Spinal cord (tissue), 4 donors: Measurements from ENCODE around the gene PSTPIP2. TPM values are rescaled to one million over a fixed set of nuclear protein-coding genes. Genes with fewer than 3 reads are reported as not detected.

ENCODE experiments used
- polyA plus RNA-seq, 2 donors: library from polyadenylated mRNA; unstranded; fragments of 120-200 nt; gene quantifications; one replicate each; pipeline ENCODE4 v1.2.1, GENCODE V29; 2013; ENCODE audit not compliant: insufficient read length in 2 of 2
- small RNA-seq: library from RNA; depleted of rRNA; stranded (forward); fragments of <200 nt; gene quantifications from one replicate; pipeline ENCODE3, GENCODE V24; 2014; ENCODE audit warnings: low replicate concordance
- total RNA-seq, 2 donors: library from RNA; depleted of rRNA in 1 of 2; stranded (reverse); fragments of 120-200 nt in 1 of 2; fragments of >200 nt in 1 of 2; gene quantifications; one replicate each; pipeline versions ENCODE4 v1.2.3 to v1.2.4, GENCODE V29; 2013 to 2014

PSTPIP2 gene
- total and polyA plus RNA-seq, 4 donors, result 2.2 to 8.8 (median 4.3) TPM

Small RNAs within 50 kb of the gene (small RNA-seq; reads per million reads assigned to genes)
- not detected for gene RN7SKP26
- gene RNU6-1278P, result not detected
- gene RNY4P37, result 0.53 reads per million, percentile 58 among the genes with 10 or more reads in this experiment

Other genes with a start within 250 kb of the PSTPIP2 start
- gene SIGLEC15, start 246.6 kb downstream of the PSTPIP2 start, total RNA-seq, result under 1 TPM in 1 of 2 donors, not detected in 1; 0.11 TPM
- gene SIGLEC15, start 246.6 kb downstream of the PSTPIP2 start, polyA plus RNA-seq, result under 1 TPM; 0.10 to 0.47 TPM
- gene EPG5, start 104.9 kb downstream of the PSTPIP2 start, total RNA-seq, result 10 to 100 TPM; 24.9 to 28.9 TPM
- 10 to 100 TPM; 14.1 to 20.0 TPM for gene EPG5, start 104.9 kb downstream of the PSTPIP2 start, polyA plus RNA-seq
- 100 to 1,000 TPM; 652 to 760 TPM for gene ATP5F1A, start 26.0 kb upstream of the PSTPIP2 start, total RNA-seq
- gene ATP5F1A, start 26.0 kb upstream of the PSTPIP2 start, polyA plus RNA-seq, result 100 to 1,000 TPM; 627 to 637 TPM
- 10 to 100 TPM; 23.3 to 48.1 TPM for gene HAUS1, start 32.1 kb upstream of the PSTPIP2 start, total RNA-seq
- gene HAUS1, start 32.1 kb upstream of the PSTPIP2 start, polyA plus RNA-seq, result 10 to 100 TPM; 37.9 to 45.5 TPM